H7 (cell line): Measurements from ENCODE around the gene TXK. TPM values are rescaled to one million over a fixed set of nuclear protein-coding genes. Genes with fewer than 3 reads are reported as not detected.
A peak's percentile ranks its signal among the peaks of the same experiment; 100 is the strongest.

ENCODE experiments used
- DNase-seq: peaks from one replicate; pipeline ENCODE4 v3.0.0; 2012
- H3K27me3 ChIP-seq: 2 replicates; pipeline ENCODE4 v1.6.0; 2011; ENCODE audit warnings: mild to moderate bottlenecking, low read length; ENCODE audit not compliant: control insufficient read depth, insufficient read depth
- H3K36me3 ChIP-seq: replicated peaks from 2 replicates; pipeline ENCODE4 v1.5.1; 2011; ENCODE audit warnings: low read length; ENCODE audit not compliant: control insufficient read depth, insufficient read depth
- H3K4me3 ChIP-seq: 2 replicates; pipeline ENCODE4 v1.5.1; 2011; ENCODE audit warnings: low read depth, mild to moderate bottlenecking, control low read depth, low read length, moderate library complexity; ENCODE audit not compliant: insufficient read depth
- total RNA-seq: library from RNA; depleted of rRNA; stranded (reverse); fragments of >200 nt; shearing (Covaris generic); gene quantifications from 2 replicates; pipeline ENCODE4 v1.2.3, GENCODE V29; 2014

The TXK gene
- total RNA-seq, 1 experiment from 2014 or later = not detected

- Histone ChIP-seq H3K36me3 (peaks cover 3% of the 10 kb centered on the region), H3K27me3 (no peaks in the 10 kb centered on the region), H3K4me3 (no peak overlapping the region)
- no peak for DNase-seq
Measured at GRCh38 chr4:48153791-48154550, 19.9 kb upstream of the TXK start.

GRCh38 chr4:48152259-48152658 lies 18.2 kb upstream of the TXK start:
- H3K36me3 ChIP-seq = peaks cover 3% of the 10 kb centered on the region
- H3K27me3 ChIP-seq = no peaks in the 10 kb centered on the region
- no peak overlapping the region for H3K4me3 ChIP-seq
- no peak for DNase-seq

- no peaks in the 10 kb centered on the region; the same call in 1 of the 2 replicates for H3K36me3 ChIP-seq
- no peaks in the 10 kb centered on the region for H3K27me3 ChIP-seq
- no peak for DNase-seq
- no peak overlapping the region for H3K4me3 ChIP-seq
Measured at GRCh38 chr4:48149827-48150370, 15.8 kb upstream of the TXK start.

GRCh38 chr4:48147621-48148020 lies 13.6 kb upstream of the TXK start:
- Histone ChIP-seq H3K4me3 (no peak overlapping the region), H3K27me3 (no peaks in the 10 kb centered on the region), H3K36me3 (no peaks in the 10 kb centered on the region; the same call in 1 of the 2 replicates)
- no peak for DNase-seq

GRCh38 chr4:48141048-48141447 lies 7.0 kb upstream of the TXK start:
- DNase-seq = peak; percentile 12
- Histone ChIP-seq H3K36me3 (peaks cover 1% of the 10 kb centered on the region), H3K27me3 (no peaks in the 10 kb centered on the region), H3K4me3 (no peak overlapping the region)

GRCh38 chr4:48139691-48140090 lies 5.6 kb upstream of the TXK start:
- Histone ChIP-seq H3K27me3 (no peaks in the 10 kb centered on the region), H3K4me3 (no peak overlapping the region), H3K36me3 (peaks cover 1% of the 10 kb centered on the region)
- no peak for DNase-seq

GRCh38 chr4:48138936-48139335 lies 4.9 kb upstream of the TXK start:
- Histone ChIP-seq H3K36me3 (peaks cover 1% of the 10 kb centered on the region), H3K27me3 (no peaks in the 10 kb centered on the region), H3K4me3 (no peak overlapping the region)
- no peak for DNase-seq

- Histone ChIP-seq H3K27me3 (no peaks in the 10 kb centered on the region), H3K36me3 (peaks cover 1% of the 10 kb centered on the region), H3K4me3 (no peak overlapping the region)
- no peak for DNase-seq
Measured at GRCh38 chr4:48138511-48138910, 4.5 kb upstream of the TXK start.

GRCh38 chr4:48137846-48138245 lies 3.8 kb upstream of the TXK start:
- no peaks in the 10 kb centered on the region for H3K27me3 ChIP-seq
- DNase-seq = no peak

GRCh38 chr4:48133669-48134068 lies 381 bp downstream of the TXK start:
- Histone ChIP-seq H3K36me3 (peaks cover 1% of the 10 kb centered on the region), H3K27me3 (no peaks in the 10 kb centered on the region), H3K4me3 (no peak overlapping the region)
- no peak for DNase-seq

More at GRCh38 chr4:48137846-48138245, 3.8 kb upstream of the TXK start:
- H3K36me3 ChIP-seq = peaks cover 1% of the 10 kb centered on the region
- no peak overlapping the region for H3K4me3 ChIP-seq

- no peak for DNase-seq
- Histone ChIP-seq H3K4me3 (no peak overlapping the region), H3K27me3 (no peaks in the 10 kb centered on the region), H3K36me3 (no peaks in the 10 kb centered on the region; the same call in 1 of the 2 replicates)
Measured at GRCh38 chr4:48131736-48132135, 2.3 kb downstream of the TXK start.

- Histone ChIP-seq H3K27me3 (no peaks in the 10 kb centered on the region), H3K36me3 (no peaks in the 10 kb centered on the region), H3K4me3 (no peak overlapping the region)
- DNase-seq = no peak
Measured at GRCh38 chr4:48130100-48130499, 4.0 kb downstream of the TXK start.

GRCh38 chr4:48129307-48130014 lies 4.6 kb downstream of the TXK start:
- peak; percentile 22 for DNase-seq

GRCh38 chr4:48127682-48128404 lies 6.2 kb downstream of the TXK start:
- Histone ChIP-seq H3K36me3 (no peaks in the 10 kb centered on the region), H3K4me3 (no peak overlapping the region), H3K27me3 (no peaks in the 10 kb centered on the region)
- DNase-seq = peak; percentile 68

More at GRCh38 chr4:48129307-48130014, 4.6 kb downstream of the TXK start:
- Histone ChIP-seq H3K36me3 (no peaks in the 10 kb centered on the region), H3K4me3 (no peak overlapping the region), H3K27me3 (no peaks in the 10 kb centered on the region)
